T-cell (primary cell): Measurements from ENCODE around the gene CSNK1E. TPM values are rescaled to one million over a fixed set of nuclear protein-coding genes. Genes with fewer than 3 reads are reported as not detected.
A peak's percentile ranks its signal among the peaks of the same experiment; 100 is the strongest.
"Not testable (repeated sequence)": the region's sequence is repeated elsewhere in the genome, so short reads cannot be mapped to it uniquely, and the experiment has no call there.

Source experiments
- ATAC-seq, 4 experiments: fragments of 200-7000 bp in 3 of 4; fragments of 150-1000 bp in 1 of 4; cut with Tn5 transposase; replicated peaks in 1 of 4; 1 replicate in 3 of 4; 2 replicates in 1 of 4; pipeline ENCODE4 v1.10.0; 2021; ENCODE audit warnings: moderate library complexity in 3 of 4, mild to moderate bottlenecking in 2 of 4, moderate number of reproducible peaks in 1 of 4
- CTCF ChIA-PET, 2 donors: fragments of 300-600 bp; sonication (Branson Sonifier 250); formaldehyde crosslinking; loops; one replicate each; lab custom pipeline; 2022; ENCODE audit warnings: antibody characterized with exemption in 2 of 2; lab: Charles Lee
- POLR2A ChIA-PET, 2 donors: fragments of 300-600 bp; sonication (Branson Sonifier 250); formaldehyde crosslinking; loops; one replicate each; lab custom pipeline; 2022; ENCODE audit warnings: antibody characterized with exemption in 2 of 2; lab: Charles Lee
- DNase-seq, 35 experiments: peaks; one replicate each; pipeline versions ENCODE4 v3.0.0 to v3.0.0-alpha.2; 2013 to 2023
- H3K27ac ChIP-seq: one replicate; pipeline ENCODE4 v1.5.1; 2013; ENCODE audit warnings: low read length
- H3K27me3 ChIP-seq, 2 experiments: replicated peaks in 1 of 2; 1 replicate in 1 of 2; 2 replicates in 1 of 2; pipeline versions ENCODE4 v1.6.1 to v1.7.0; 2013; ENCODE audit warnings: low read length in 1 of 2, mixed read lengths in 1 of 2; ENCODE audit not compliant: control insufficient read depth in 2 of 2, insufficient read depth in 2 of 2; ENCODE audit errors: extremely low read depth in 1 of 2
- H3K36me3 ChIP-seq, 2 donors: 1 replicate in 1 of 2; 2 replicates in 1 of 2; pipeline versions ENCODE4 v1.6.1 to v1.7.0; 2013; ENCODE audit warnings: low read length in 1 of 2; ENCODE audit not compliant: control insufficient read depth in 2 of 2, insufficient read depth in 1 of 2; ENCODE audit errors: extremely low read depth in 1 of 2
- H3K4me1 ChIP-seq, 2 experiments: 1 replicate in 1 of 2; 2 replicates in 1 of 2; pipeline versions ENCODE4 v1.6.1 to v1.7.0; 2013; ENCODE audit warnings: low read length in 2 of 2, mixed read lengths in 1 of 2; ENCODE audit not compliant: insufficient read depth in 2 of 2, control insufficient read depth in 1 of 2; ENCODE audit errors: extremely low read depth in 1 of 2
- H3K4me3 ChIP-seq, 2 donors: 1 replicate in 1 of 2; 2 replicates in 1 of 2; pipeline versions ENCODE4 v1.5.1 to v1.7.0; 2013; ENCODE audit warnings: mild to moderate bottlenecking in 2 of 2, low read length in 1 of 2, moderate library complexity in 1 of 2; ENCODE audit not compliant: control insufficient read depth in 1 of 2; ENCODE audit errors: extremely low read depth in 1 of 2
- H3K9me3 ChIP-seq: 2 replicates; pipeline ENCODE4 v1.7.0; 2013
- H3K27ac Mint-ChIP-seq, 2 donors: one replicate each; pipeline ENCODE4 v1.8.0; 2020 to 2021; ENCODE audit warnings: mild to moderate bottlenecking in 2 of 2, mixed read lengths in 2 of 2
- H3K27me3 Mint-ChIP-seq, 2 donors: one replicate each; pipeline ENCODE4 v1.8.0; 2021 to 2022; ENCODE audit warnings: mixed read lengths in 2 of 2
- H3K36me3 Mint-ChIP-seq: one replicate; pipeline ENCODE4 v1.8.0; 2021; ENCODE audit warnings: mixed read lengths
- H3K4me1 Mint-ChIP-seq, 3 donors: one replicate each; pipeline ENCODE4 v1.8.0; 2020 to 2022; ENCODE audit warnings: mixed read lengths in 3 of 3, mild to moderate bottlenecking in 1 of 3
- H3K4me3 Mint-ChIP-seq, 3 donors: one replicate each; pipeline ENCODE4 v1.8.0; 2020 to 2022; ENCODE audit warnings: mild to moderate bottlenecking in 3 of 3, mixed read lengths in 3 of 3, moderate library complexity in 3 of 3
- H3K9me3 Mint-ChIP-seq, 3 donors: one replicate each; pipeline ENCODE4 v1.8.0; 2020 to 2022; ENCODE audit warnings: mixed read lengths in 3 of 3
- WGBS: methylation state at CpG from one replicate; pipeline ENCODE4 v1.1.5; 2013; ENCODE audit warnings: missing lambda C conversion rate; ENCODE audit not compliant: insufficient coverage; 5-methylcytosine and 5-hydroxymethylcytosine counted together
- total RNA-seq, 35 experiments: library from RNA in 6 of 35; stranded (reverse) in 6 of 35; fragments of 120-200 nt in 1 of 35; gene quantifications; one replicate each; pipeline versions ENCODE4 v1.2.1 to v1.2.4 and lab custom pipeline; 2013 to 2026

Gene CSNK1E
- total RNA-seq, result 100 to 1,000 TPM; 105 to 142 (median 115) TPM
- 40.4 TPM for total RNA-seq (2013)
- 35.9 to 90.5 (median 65.1) reads per million in 29 experiments for total RNA-seq (lab: John Stamatoyannopoulos, UW)

- ChIA-PET POLR2A (no interaction called here), CTCF (interaction anchor here in 1 of 2 donors (0.6 kb wide), 1 partner anchor 514 kb away, joined by 3 read pairs; no protein-coding TSS in a partner anchor)
- H3K9me3 ChIP-seq, result no peaks in the 10 kb centered on the region
- H3K4me1 ChIP-seq, result peaks cover 2 to 53% of the 10 kb centered on the region in 2 experiments
- no peaks in the 10 kb centered on the region for H3K27me3 Mint-ChIP-seq
- DNase-seq, result peak; percentile 47 to 85 (median 68)
- no peaks in the 10 kb centered on the region for H3K27me3 ChIP-seq
- peak within 1 kb of the TSS; percentile 81 to 86 (median 82) for H3K4me3 Mint-ChIP-seq
- H3K27ac Mint-ChIP-seq, result peak within 1 kb of the TSS; percentile 95 to 96
- 3% methylated on average over 74 of the region's 98 CpGs for WGBS
- ATAC-seq, result peak; percentile 59 to 68 (median 66)
- H3K36me3 Mint-ChIP-seq, result no peaks in the 10 kb centered on the region
- H3K27ac ChIP-seq, result peak within 1 kb of the TSS; percentile 92
- H3K4me3 ChIP-seq, result peak within 1 kb of the TSS; percentile 58 to 60
- H3K9me3 Mint-ChIP-seq, result no peaks in the 10 kb centered on the region
- H3K36me3 ChIP-seq, result peaks cover 0 to 7% of the 10 kb centered on the region in 2 donors
- peaks cover 40 to 42% (median 41%) of the 10 kb centered on the region in 3 donors for H3K4me1 Mint-ChIP-seq
Observed at GRCh38 chr22:38317122-38317994, at the start of gene CSNK1E. TSS of gene CSNK1E (minus strand) at chr22:38317433. CDS start at chr22:38314157, 3,276 bp downstream.

DNA sequence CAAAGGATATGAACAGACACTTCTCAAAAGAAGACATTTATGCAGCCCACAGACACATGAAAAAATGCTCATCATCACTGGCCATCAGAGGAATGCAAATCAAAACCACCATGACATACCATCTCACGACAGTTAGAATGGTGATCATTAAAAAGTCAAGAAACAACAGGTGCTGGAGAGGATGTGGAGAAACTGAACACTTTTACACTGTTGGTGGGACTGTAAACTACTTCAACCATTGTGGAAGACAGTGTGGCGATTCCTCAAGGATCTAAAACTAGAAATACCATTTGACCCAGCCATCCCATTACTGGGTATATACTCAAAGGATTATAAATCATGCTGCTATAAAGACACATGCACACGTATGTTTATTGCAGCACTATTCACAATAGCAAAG lies 48.6 kb upstream of the CSNK1E start:
- H3K4me1 ChIP-seq, H3K4me3 ChIP-seq, ATAC-seq, H3K9me3 Mint-ChIP-seq, H3K36me3 ChIP-seq, POLR2A ChIA-PET, H3K4me3 Mint-ChIP-seq, H3K27me3 Mint-ChIP-seq, H3K4me1 Mint-ChIP-seq, H3K27ac ChIP-seq, H3K9me3 ChIP-seq, H3K27ac Mint-ChIP-seq, DNase-seq, CTCF ChIA-PET, H3K27me3 ChIP-seq: not testable (repeated sequence)
- H3K36me3 Mint-ChIP-seq, result peaks cover 13% of the 10 kb centered on the region
- WGBS, result no CpG with 5 or more reads among the region's 3 CpGs

- DNase-seq, H3K4me3 ChIP-seq, H3K27ac ChIP-seq, H3K36me3 ChIP-seq, H3K27me3 ChIP-seq, H3K9me3 Mint-ChIP-seq, H3K9me3 ChIP-seq, H3K4me1 ChIP-seq, H3K4me1 Mint-ChIP-seq, H3K27me3 Mint-ChIP-seq, H3K27ac Mint-ChIP-seq, ATAC-seq, CTCF ChIA-PET, POLR2A ChIA-PET, H3K4me3 Mint-ChIP-seq: not testable (repeated sequence)
- H3K36me3 Mint-ChIP-seq, result peaks cover 13% of the 10 kb centered on the region
- WGBS, result no CpG with 5 or more reads among the region's 3 CpGs
Observed at GRCh38 chr22:38365174-38365573, 47.9 kb upstream of the CSNK1E start.

- H3K4me3 ChIP-seq, H3K27ac Mint-ChIP-seq, H3K36me3 ChIP-seq, H3K4me3 Mint-ChIP-seq, H3K27ac ChIP-seq, H3K9me3 ChIP-seq, POLR2A ChIA-PET, ATAC-seq, DNase-seq, H3K27me3 ChIP-seq, H3K27me3 Mint-ChIP-seq, H3K9me3 Mint-ChIP-seq, H3K36me3 Mint-ChIP-seq, H3K4me1 ChIP-seq, CTCF ChIA-PET, H3K4me1 Mint-ChIP-seq: not testable (repeated sequence)
- no CpG with 5 or more reads among the region's 2 CpGs for WGBS
Observed at GRCh38 chr22:38360560-38360959, 43.3 kb upstream of the CSNK1E start.

GRCh38 chr22:38359817-38360216 lies 42.6 kb upstream of the CSNK1E start:
- H3K27ac Mint-ChIP-seq, H3K9me3 ChIP-seq, ATAC-seq, H3K27ac ChIP-seq, H3K4me1 ChIP-seq, H3K9me3 Mint-ChIP-seq, H3K36me3 ChIP-seq, H3K27me3 ChIP-seq, CTCF ChIA-PET, H3K27me3 Mint-ChIP-seq, H3K4me3 ChIP-seq, H3K4me1 Mint-ChIP-seq, DNase-seq, H3K4me3 Mint-ChIP-seq, H3K36me3 Mint-ChIP-seq: not testable (repeated sequence)
- POLR2A ChIA-PET, result interaction anchor here in 1 of 2 donors (0.7 kb wide), 1 partner anchor 59 kb away, joined by 3 read pairs; no protein-coding TSS in a partner anchor
- WGBS, result no CpG with 5 or more reads among the region's 1 CpG

- CTCF ChIA-PET, result not testable (repeated sequence)
- 100% methylated on average over 3 of the region's 10 CpGs for WGBS
Observed at GRCh38 chr22:38357971-38358370, 40.7 kb upstream of the CSNK1E start.

More at GRCh38 chr22:38357971-38358370, 40.7 kb upstream of the CSNK1E start:
- H3K27me3 Mint-ChIP-seq, H3K9me3 ChIP-seq, H3K4me3 ChIP-seq, H3K36me3 ChIP-seq, POLR2A ChIA-PET, H3K27ac Mint-ChIP-seq, H3K9me3 Mint-ChIP-seq, ATAC-seq, H3K4me1 ChIP-seq, H3K4me3 Mint-ChIP-seq, H3K27ac ChIP-seq, H3K27me3 ChIP-seq, DNase-seq, H3K36me3 Mint-ChIP-seq, H3K4me1 Mint-ChIP-seq: not testable (repeated sequence)
